SK-N-SH (cell line): ENCODE measurements around the gene NEURL1. TPM values are rescaled to one million over a fixed set of nuclear protein-coding genes. Genes with fewer than 3 reads are reported as not detected.

Experiments used
- CTCF ChIA-PET: fragments of 300-600, 350-600 bp; formaldehyde crosslinking; extraction: SDS; loops from one replicate; lab custom pipeline; 2021; lab: Yijun Ruan, JAX
- POLR2A ChIA-PET: fragments of 350-600 bp; sonication (Branson Sonifier 250); formaldehyde crosslinking; extraction: SDS; loops from one replicate; lab custom pipeline; 2020; ENCODE audit warnings: antibody characterized with exemption, inconsistent platforms; lab: Yijun Ruan, JAX
- DNase-seq: peaks from one replicate; pipeline ENCODE4 v3.0.0; 2012
- H2AFZ ChIP-seq: fragments of 200-600 bp; sonication (generic); 2 replicates; pipeline ENCODE4 v1.8.1; 2016; ENCODE audit warnings: antibody characterized with exemption, mild to moderate bottlenecking, low read depth
- H3F3A ChIP-seq: fragments of 200-600 bp; sonication (generic); replicated peaks from 2 replicates; pipeline ENCODE3; 2016; ENCODE audit warnings: antibody characterized with exemption, mild to moderate bottlenecking; ENCODE audit not compliant: insufficient read depth
- H3K27ac ChIP-seq, 2 experiments: fragments of 200-500 bp in 1 of 2; fragments of 200-600 bp in 1 of 2; sonication (Bioruptor generic) in 1 of 2; sonication (generic), shearing (Covaris generic) in 1 of 2; 2 replicates each; pipeline versions ENCODE4 v1.5.1 to v1.6.1; 2014 to 2016; ENCODE audit warnings: low read depth in 2 of 2, inconsistent platforms in 1 of 2, low read length in 1 of 2, mild to moderate bottlenecking in 1 of 2, mixed read lengths in 1 of 2
- H3K27me3 ChIP-seq: fragments of 200-600 bp; sonication (generic), shearing (Covaris generic); 2 replicates; pipeline ENCODE4 v1.6.1; 2016; ENCODE audit warnings: mixed run types; ENCODE audit not compliant: insufficient read depth
- H3K36me3 ChIP-seq, 2 experiments: fragments of 200-500 bp in 1 of 2; fragments of 200-600 bp in 1 of 2; sonication (Bioruptor generic) in 1 of 2; sonication (generic) in 1 of 2; replicated peaks in 1 of 2; 2 replicates each; pipeline versions ENCODE3 to v1.5.1; 2014 to 2016; ENCODE audit warnings: low read length in 1 of 2, mild to moderate bottlenecking in 1 of 2; ENCODE audit not compliant: insufficient read depth in 2 of 2, control insufficient read depth in 1 of 2
- H3K4me1 ChIP-seq, 2 experiments: fragments of 200-500 bp in 1 of 2; fragments of 200-600 bp in 1 of 2; sonication (Bioruptor generic) in 1 of 2; sonication (generic), shearing (Covaris generic) in 1 of 2; 2 replicates each; pipeline versions ENCODE4 v1.5.1 to v1.6.1; 2014 to 2016; ENCODE audit warnings: low read depth in 1 of 2, low read length in 1 of 2, mixed run types in 1 of 2; ENCODE audit not compliant: insufficient read depth in 2 of 2, control insufficient read depth in 1 of 2
- H3K4me2 ChIP-seq: fragments of 200-600 bp; sonication (generic), shearing (Covaris generic); 2 replicates; pipeline ENCODE4 v1.6.1; 2017; ENCODE audit warnings: mixed run types
- H3K4me3 ChIP-seq, 2 experiments: fragments of 200-500 bp in 1 of 2; fragments of 200-600 bp in 1 of 2; sonication (Bioruptor generic) in 1 of 2; sonication (generic), shearing (Covaris generic) in 1 of 2; 2 replicates each; pipeline versions ENCODE4 v1.5.1 to v1.8.1; 2014 to 2016; ENCODE audit warnings: low read depth in 2 of 2, inconsistent platforms in 1 of 2, low read length in 1 of 2, mild to moderate bottlenecking in 1 of 2, mixed read lengths in 1 of 2, moderate library complexity in 1 of 2
- H3K79me2 ChIP-seq: fragments of 200-600 bp; sonication (generic); 2 replicates; pipeline ENCODE4 v1.8.1; 2017; ENCODE audit warnings: mild to moderate bottlenecking; ENCODE audit not compliant: insufficient read depth
- H3K9ac ChIP-seq: fragments of 200-600 bp; sonication (generic); 2 replicates; pipeline ENCODE4 v1.6.1; 2017; ENCODE audit warnings: mixed run types
- H3K9me2 ChIP-seq: fragments of 200-600 bp; sonication (generic); 2 replicates; pipeline ENCODE4 v1.6.1; 2017; ENCODE audit warnings: mixed run types
- H3K9me3 ChIP-seq: fragments of 200-600 bp; sonication (generic); 2 replicates; pipeline ENCODE4 v1.6.1; 2017; ENCODE audit warnings: mixed run types, mild to moderate bottlenecking, moderate library complexity
- H4K20me1 ChIP-seq: fragments of 200-600 bp; sonication (generic); 2 replicates; pipeline ENCODE4 v1.6.1; 2017; ENCODE audit warnings: mild to moderate bottlenecking, mixed run types; ENCODE audit not compliant: insufficient read depth
- CHD2 ChIP-seq: fragments of 150-350 bp; IDR thresholded peaks from 2 replicates; pipeline ENCODE4 v1.6.1; 2018; ENCODE audit warnings: low read length; ENCODE audit not compliant: partially characterized antibody
- CTCF ChIP-seq: fragments of 200-600 bp; sonication (generic); IDR thresholded peaks from 2 replicates; pipeline ENCODE4 v1.6.1; 2017; ENCODE audit warnings: antibody characterized with exemption, mild to moderate bottlenecking, moderate library complexity
- FOSL2 ChIP-seq: IDR thresholded peaks from 2 replicates; pipeline ENCODE4 v1.4.0; 2012; ENCODE audit warnings: low read depth, mild to moderate bottlenecking, moderate library complexity, borderline replicate concordance
- FOXM1 ChIP-seq: IDR thresholded peaks from 2 replicates; pipeline ENCODE4 v1.4.0; 2012; ENCODE audit warnings: low read depth, mild to moderate bottlenecking
- GABPA ChIP-seq: IDR thresholded peaks from 2 replicates; pipeline ENCODE4 v1.4.0; 2012; ENCODE audit warnings: low read depth, mild to moderate bottlenecking
- GATA2 ChIP-seq: sonication (generic); formaldehyde crosslinking; IDR thresholded peaks from 2 replicates; pipeline ENCODE4 v1.5.0; 2020; ENCODE audit warnings: mild to moderate bottlenecking, missing genetic modification reagents
- IRF3 ChIP-seq: fragments of 150-350 bp; IDR thresholded peaks from 2 replicates; pipeline ENCODE4 v1.6.1; 2016; ENCODE audit warnings: mild to moderate bottlenecking, low read depth, low read length
- JUND ChIP-seq: IDR thresholded peaks from 2 replicates; pipeline ENCODE4 v1.4.0; 2012
- MXI1 ChIP-seq: IDR thresholded peaks from 2 replicates; pipeline ENCODE4 v1.6.1; 2012; ENCODE audit warnings: mild to moderate bottlenecking, low read depth, low read length, improper control_type of control experiment
- NFIC ChIP-seq: IDR thresholded peaks from 2 replicates; pipeline ENCODE4 v1.4.0; 2012; ENCODE audit warnings: borderline replicate concordance
- NRF1 ChIP-seq: IDR thresholded peaks from 2 replicates; pipeline ENCODE4 v1.6.1; 2012; ENCODE audit warnings: low read depth, mild to moderate bottlenecking, low read length
- PBX3 ChIP-seq: IDR thresholded peaks from 2 replicates; pipeline ENCODE4; 2012
- POLR2AphosphoS5 ChIP-seq: IDR thresholded peaks from 2 replicates; pipeline ENCODE4 v1.6.1; 2012; ENCODE audit warnings: low read depth, low read length
- RCOR1 ChIP-seq: fragments of 150-350 bp; IDR thresholded peaks from 2 replicates; pipeline ENCODE4 v1.6.1; 2017; ENCODE audit warnings: antibody characterized with exemption, low read length
- RFX5 ChIP-seq: IDR thresholded peaks from 2 replicates; pipeline ENCODE4 v1.6.1; 2012; ENCODE audit warnings: mild to moderate bottlenecking, improper control_type of control experiment, low read length
- SIN3A ChIP-seq: IDR thresholded peaks from 2 replicates; pipeline ENCODE4 v1.6.1; 2012; ENCODE audit warnings: low read depth, mild to moderate bottlenecking, low read length, moderate library complexity, borderline replicate concordance
- SMC3 ChIP-seq: IDR thresholded peaks from 2 replicates; pipeline ENCODE4 v1.6.1; 2012; ENCODE audit warnings: low read depth, low read length, improper control_type of control experiment
- TAF1 ChIP-seq: IDR thresholded peaks from 2 replicates; pipeline ENCODE4 v1.6.1; 2012; ENCODE audit warnings: low read depth, mild to moderate bottlenecking, low read length, moderate library complexity, borderline replicate concordance
- TCF12 ChIP-seq: IDR thresholded peaks from 2 replicates; pipeline ENCODE4 v1.4.0; 2012
- YY1 ChIP-seq: IDR thresholded peaks from 2 replicates; pipeline ENCODE4 v1.4.0; 2012; ENCODE audit warnings: low read depth, mild to moderate bottlenecking
- WGBS: methylation state at CpG from one replicate; pipeline ENCODE4 v1.1.6; 2017; ENCODE audit warnings: low lambda C conversion rate; 5-methylcytosine and 5-hydroxymethylcytosine counted together
- polyA plus RNA-seq, 3 experiments: library from polyadenylated mRNA; depleted of rRNA; stranded (reverse); fragments of >200 nt; gene quantifications; 2 replicates each; pipeline ENCODE4 v1.2.3, GENCODE V29; 2012
- TF ChIP-seq, protein P1 (sequence below): IDR thresholded peaks from 2 replicates; pipeline ENCODE4 v1.4.0; 2012; ENCODE audit warnings: low read depth, borderline replicate concordance
- TF ChIP-seq, protein P2 (sequence below): fragments of 150-350 bp; IDR thresholded peaks from 2 replicates; pipeline ENCODE4 v1.6.1; 2017; ENCODE audit warnings: antibody characterized with exemption, low read length, low read depth, borderline replicate concordance

Gene NEURL1
- polyA plus RNA-seq, 1 of the 3 experiments (the other 2 are of a cell fraction), result 0.05 TPM

DNA sequence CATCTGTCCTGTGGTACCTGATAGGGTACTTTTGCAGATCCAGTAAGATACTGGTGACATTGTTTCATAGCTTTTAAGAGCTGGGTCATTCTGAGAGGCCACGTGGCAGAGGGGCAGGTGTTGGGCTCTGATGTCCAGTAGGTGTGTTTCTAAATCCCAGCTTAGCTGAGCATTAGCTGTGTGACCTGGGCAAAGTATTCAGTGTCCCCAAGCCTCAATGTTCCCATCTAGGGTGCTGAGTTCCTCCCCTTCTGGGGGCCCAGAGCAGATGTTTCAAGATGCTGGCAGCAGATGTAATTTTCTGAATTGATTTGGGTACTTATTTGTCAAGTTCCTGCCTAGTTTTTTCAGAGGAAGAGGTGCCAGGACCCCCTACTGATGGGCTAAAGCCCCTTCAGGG lies 52.9 kb downstream of the NEURL1 start:
- no peak overlapping the region for H2AFZ ChIP-seq
- CTCF ChIA-PET, result interaction anchor here (0.6 to 2.3 kb wide), 8 partner anchors 18 to 868 kb away, joined by 3 to 11 read pairs (median 5); no protein-coding TSS in a partner anchor
- TF ChIP-seq SIN3A (no peak), GATA2 (CRISPR knock-in tag) (no peak), RFX5 (no peak), YY1 (no peak), NRF1 (no peak), GABPA (no peak), RCOR1 (no peak), FOXM1 (no peak), SMC3 (no peak), TCF12 (no peak)
- TF ChIP-seq, protein P1, sequence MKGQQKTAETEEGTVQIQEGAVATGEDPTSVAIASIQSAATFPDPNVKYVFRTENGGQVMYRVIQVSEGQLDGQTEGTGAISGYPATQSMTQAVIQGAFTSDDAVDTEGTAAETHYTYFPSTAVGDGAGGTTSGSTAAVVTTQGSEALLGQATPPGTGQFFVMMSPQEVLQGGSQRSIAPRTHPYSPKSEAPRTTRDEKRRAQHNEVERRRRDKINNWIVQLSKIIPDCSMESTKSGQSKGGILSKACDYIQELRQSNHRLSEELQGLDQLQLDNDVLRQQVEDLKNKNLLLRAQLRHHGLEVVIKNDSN, result no peak
- no peaks in the 10 kb centered on the region for H3K9me2 ChIP-seq
- no peak overlapping the region for H3K27ac ChIP-seq
- H3F3A ChIP-seq, result no peaks in the 10 kb centered on the region
- H3K4me1 ChIP-seq, result peaks cover 8 to 53% of the 10 kb centered on the region in 2 experiments; a peak in 3 of 4 replicates
- H3K36me3 ChIP-seq, result no peaks in the 10 kb centered on the region
- peak; percentile 7 for DNase-seq
- no peak overlapping the region for H3K9ac ChIP-seq
- no peaks in the 10 kb centered on the region for H3K79me2 ChIP-seq
- WGBS, result 67% methylated on average over 1 of the region's 1 CpG
- H3K27me3 ChIP-seq, result no peaks in the 10 kb centered on the region; the same call in 1 of the 2 replicates
- POLR2A ChIA-PET, result interaction anchor here (0.6 to 1.2 kb wide), 3 partner anchors 9 to 43 kb away, joined by 3 to 6 read pairs (median 4); no protein-coding TSS in a partner anchor
- H3K4me3 ChIP-seq, result no peak overlapping the region
- no peaks in the 10 kb centered on the region for H3K9me3 ChIP-seq
- no peak overlapping the region for H3K4me2 ChIP-seq
- H4K20me1 ChIP-seq, result no peaks in the 10 kb centered on the region

DNA sequence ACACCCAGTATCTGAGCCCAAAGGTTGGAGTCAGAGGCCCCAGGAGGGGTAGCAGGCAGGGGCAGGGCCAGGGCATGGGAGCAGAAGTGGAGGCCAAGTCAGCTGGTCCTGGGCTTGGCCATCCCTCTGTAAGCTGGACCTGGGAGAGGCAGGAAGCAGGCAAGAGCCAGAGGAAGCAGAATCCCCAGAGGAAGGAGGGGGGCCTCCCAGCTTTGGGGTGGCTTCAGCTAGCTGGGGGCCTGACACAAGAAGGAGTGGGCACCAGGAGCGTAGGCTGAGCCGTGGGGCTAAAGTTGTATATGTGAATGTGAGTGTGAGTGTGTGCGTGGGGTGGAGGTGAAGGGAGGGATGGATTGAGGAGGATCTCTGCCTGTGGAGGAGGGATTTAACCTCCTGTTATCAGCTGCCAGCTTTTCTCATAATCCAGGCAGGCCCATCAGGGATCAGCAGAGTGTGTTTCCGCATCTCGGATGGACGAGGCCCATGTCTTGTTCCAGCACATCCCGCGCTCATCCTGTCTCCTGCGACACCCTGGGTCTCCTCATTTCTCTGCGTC lies 54.0 kb downstream of the NEURL1 start:
- DNase-seq, result peak; percentile 44
- CTCF ChIA-PET, result interaction anchor here (0.9 to 2.3 kb wide), 5 partner anchors 16 to 55 kb away, joined by 4 to 11 read pairs (median 6); no protein-coding TSS in a partner anchor
- Histone ChIP-seq H3K9ac (no peak overlapping the region), H3K9me3 (no peaks in the 10 kb centered on the region), H2AFZ (no peak overlapping the region), H3K9me2 (no peaks in the 10 kb centered on the region), H3K4me1 (peaks cover 8 to 56% of the 10 kb centered on the region in 2 experiments; a peak in 3 of 4 replicates), H3K36me3 (no peaks in the 10 kb centered on the region), H3K27ac (no peak overlapping the region; a peak in 1 of 4 replicates), H3F3A (no peaks in the 10 kb centered on the region), H3K27me3 (no peaks in the 10 kb centered on the region; the same call in 1 of the 2 replicates), H3K4me3 (no peak overlapping the region), H3K4me2 (no peak overlapping the region), H4K20me1 (no peaks in the 10 kb centered on the region), H3K79me2 (no peaks in the 10 kb centered on the region)
- 86% methylated on average over 10 of the region's 10 CpGs for WGBS
- POLR2A ChIA-PET, result interaction anchor here (1.2 kb wide), 1 partner anchor 44 kb away, joined by 3 read pairs; no protein-coding TSS in a partner anchor
- TF ChIP-seq FOSL2, result no peak
- TF ChIP-seq JUND, result no peak
- TF ChIP-seq CHD2, result no peak
- TF ChIP-seq, protein P1, result no peak
- TF ChIP-seq, protein P2, sequence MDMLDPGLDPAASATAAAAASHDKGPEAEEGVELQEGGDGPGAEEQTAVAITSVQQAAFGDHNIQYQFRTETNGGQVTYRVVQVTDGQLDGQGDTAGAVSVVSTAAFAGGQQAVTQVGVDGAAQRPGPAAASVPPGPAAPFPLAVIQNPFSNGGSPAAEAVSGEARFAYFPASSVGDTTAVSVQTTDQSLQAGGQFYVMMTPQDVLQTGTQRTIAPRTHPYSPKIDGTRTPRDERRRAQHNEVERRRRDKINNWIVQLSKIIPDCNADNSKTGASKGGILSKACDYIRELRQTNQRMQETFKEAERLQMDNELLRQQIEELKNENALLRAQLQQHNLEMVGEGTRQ, result no peak
- no peak for TF ChIP-seq POLR2AphosphoS5
- TF ChIP-seq NFIC, result no peak
- TF ChIP-seq MXI1, result no peak
- no peak for TF ChIP-seq CTCF
- TF ChIP-seq TAF1, result no peak
- no peak for TF ChIP-seq PBX3
- TF ChIP-seq IRF3, result no peak
- TF ChIP-seq FOXM1, result no peak
